Tibial artery (tissue), 4 donors: ENCODE data around the gene KIFBP.
"Not testable (repeated sequence)": the region's sequence is repeated elsewhere in the genome, so short reads cannot be mapped to it uniquely, and the experiment has no call there.

Source experiments
- DNase-seq, 2 donors: peaks; one replicate each; pipeline ENCODE4 v3.0.0-alpha.2; 2019
- H3K27ac ChIP-seq, 2 donors: fragments of 200-600 bp; sonication (generic) in 1 of 2; 1 replicate in 1 of 2; 2 replicates in 1 of 2; pipeline ENCODE4 v1.5.1; 2018 to 2019; ENCODE audit warnings: mild to moderate bottlenecking in 1 of 2
- H3K27me3 ChIP-seq, 2 donors: fragments of 200-600 bp; sonication (generic) in 1 of 2; one replicate each; pipeline versions ENCODE4 v1.5.1 to v1.6.0; 2016 to 2019
- H3K36me3 ChIP-seq, 3 donors: fragments of 200-600 bp; sonication (generic) in 2 of 3; one replicate each; pipeline ENCODE4 v1.5.1; 2016 to 2019; ENCODE audit warnings: mild to moderate bottlenecking in 2 of 3
- H3K4me1 ChIP-seq, 4 donors: fragments of 200-600 bp; sonication (generic) in 2 of 4; 1 replicate in 3 of 4; 2 replicates in 1 of 4; pipeline ENCODE4 v1.5.1; 2016 to 2019
- H3K4me3 ChIP-seq, 2 donors: fragments of 200-600 bp; sonication (generic) in 1 of 2; 1 replicate in 1 of 2; 2 replicates in 1 of 2; pipeline ENCODE4 v1.5.1; 2018 to 2019; ENCODE audit warnings: mild to moderate bottlenecking in 2 of 2
- H3K9me3 ChIP-seq, 3 donors: fragments of 200-600 bp; sonication (generic) in 1 of 3; one replicate each; pipeline ENCODE4 v1.5.1; 2016 to 2019
- intact Hi-C: fragments of 100-400 bp; cut with DNase I; formaldehyde crosslinking; loops from one replicate; pipeline ENCODE4 v1.15.0; 2023; ENCODE audit warnings: low total_unique reads
- TF ChIP-seq, protein P1 (sequence below), 2 experiments: fragments of 200-600 bp in 1 of 2; fragments of 450-650 bp in 1 of 2; IDR thresholded peaks; one replicate each; pipeline ENCODE4 v1.5.1; 2017 to 2019; ENCODE audit warnings: antibody characterized with exemption in 2 of 2, mild to moderate bottlenecking in 1 of 2, moderate library complexity in 1 of 2

KIFBP gene

DNA sequence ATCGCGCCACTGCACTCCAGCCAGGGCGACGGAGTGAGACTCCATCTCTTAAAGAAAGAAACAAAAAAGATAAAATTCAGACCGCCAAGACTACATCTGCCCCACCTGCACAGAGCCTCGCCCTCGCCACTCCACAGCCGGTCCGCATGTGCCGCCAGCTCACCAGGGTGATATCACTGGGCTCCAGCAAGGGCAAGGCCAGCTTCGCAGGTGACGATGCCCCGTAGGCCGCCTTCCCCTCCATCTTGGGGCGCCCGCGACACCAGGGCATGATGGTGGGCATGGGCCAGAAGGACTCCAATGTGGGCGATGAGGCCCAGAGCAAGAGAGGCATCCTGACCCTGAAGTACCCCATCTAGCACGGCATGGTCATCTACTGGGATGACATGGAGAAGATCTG lies 34.0 kb downstream of the KIFBP start:
- intact Hi-C loops = no loop called here
- TF ChIP-seq, protein P1, sequence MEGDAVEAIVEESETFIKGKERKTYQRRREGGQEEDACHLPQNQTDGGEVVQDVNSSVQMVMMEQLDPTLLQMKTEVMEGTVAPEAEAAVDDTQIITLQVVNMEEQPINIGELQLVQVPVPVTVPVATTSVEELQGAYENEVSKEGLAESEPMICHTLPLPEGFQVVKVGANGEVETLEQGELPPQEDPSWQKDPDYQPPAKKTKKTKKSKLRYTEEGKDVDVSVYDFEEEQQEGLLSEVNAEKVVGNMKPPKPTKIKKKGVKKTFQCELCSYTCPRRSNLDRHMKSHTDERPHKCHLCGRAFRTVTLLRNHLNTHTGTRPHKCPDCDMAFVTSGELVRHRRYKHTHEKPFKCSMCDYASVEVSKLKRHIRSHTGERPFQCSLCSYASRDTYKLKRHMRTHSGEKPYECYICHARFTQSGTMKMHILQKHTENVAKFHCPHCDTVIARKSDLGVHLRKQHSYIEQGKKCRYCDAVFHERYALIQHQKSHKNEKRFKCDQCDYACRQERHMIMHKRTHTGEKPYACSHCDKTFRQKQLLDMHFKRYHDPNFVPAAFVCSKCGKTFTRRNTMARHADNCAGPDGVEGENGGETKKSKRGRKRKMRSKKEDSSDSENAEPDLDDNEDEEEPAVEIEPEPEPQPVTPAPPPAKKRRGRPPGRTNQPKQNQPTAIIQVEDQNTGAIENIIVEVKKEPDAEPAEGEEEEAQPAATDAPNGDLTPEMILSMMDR (IDR thresholded peaks at IDR 0.05) = no peak
- no peaks in the 10 kb centered on the region for H3K4me1 ChIP-seq
- no peak for DNase-seq
- H3K9me3 ChIP-seq = no peaks in the 10 kb centered on the region
- peaks cover 9 to 30% (median 15%) of the 10 kb centered on the region in 3 donors for H3K36me3 ChIP-seq
- no peak overlapping the region for H3K27ac ChIP-seq
- no peak overlapping the region for H3K4me3 ChIP-seq
- no peaks in the 10 kb centered on the region for H3K27me3 ChIP-seq

DNA sequence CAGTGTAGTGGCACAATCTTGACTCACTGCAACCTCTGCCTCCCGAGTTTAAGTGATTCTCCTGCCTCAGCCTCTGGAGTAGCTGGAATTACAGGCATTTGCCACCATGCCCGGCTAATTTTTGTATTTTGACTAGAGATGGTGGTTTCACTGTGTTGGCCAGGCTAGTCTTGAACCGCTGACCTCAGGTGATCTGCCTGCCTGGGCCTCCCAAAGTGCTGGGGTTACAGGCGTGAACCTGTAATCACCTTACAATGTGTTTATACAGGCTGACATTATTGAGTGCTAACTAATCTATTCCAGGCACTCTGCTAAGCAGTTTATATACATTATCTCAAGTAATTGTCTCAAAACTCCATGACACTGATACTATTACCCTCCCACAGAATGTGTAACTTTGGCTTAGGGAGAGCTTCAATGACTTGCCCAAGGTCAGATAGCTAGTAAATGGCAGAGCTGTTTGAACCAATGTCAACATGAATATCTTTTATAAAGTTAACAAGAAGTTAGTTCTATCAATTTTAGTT lies 36.8 kb downstream of the KIFBP start:
- intact Hi-C loops = no loop called here
- no peak for DNase-seq

DNA sequence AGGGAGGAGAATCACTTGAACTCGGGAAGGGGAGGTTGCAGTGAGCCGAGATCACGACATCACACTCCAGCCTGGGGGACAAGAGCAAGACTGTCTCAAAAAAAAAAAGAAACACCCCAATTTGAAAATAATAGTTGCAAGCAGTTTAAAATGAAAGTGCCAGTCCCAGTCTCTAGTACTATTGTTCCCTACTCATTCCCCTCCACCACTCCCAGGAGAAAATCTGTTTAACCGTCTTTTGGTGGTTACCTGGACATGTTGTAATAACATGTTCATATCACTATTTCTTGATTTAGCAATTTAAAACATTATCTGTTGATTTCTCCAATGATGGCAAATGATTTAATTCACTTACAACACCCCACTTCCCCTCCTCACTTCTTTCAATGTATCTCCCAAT lies 44.7 kb downstream of the KIFBP start:
- DNase-seq = no peak
- Histone ChIP-seq H3K9me3 (no peaks in the 10 kb centered on the region), H3K27ac (no peak overlapping the region), H3K36me3 (no peaks in the 10 kb centered on the region), H3K4me3 (no peak overlapping the region), H3K27me3 (no peaks in the 10 kb centered on the region), H3K4me1 (peaks cover 0 to 2% (median 0%) of the 10 kb centered on the region in 4 donors)
- TF ChIP-seq, protein P1 (IDR thresholded peaks at IDR 0.05) = no peak
- intact Hi-C loops = no loop called here

More for the DNA sequence above, 36.8 kb downstream of the KIFBP start:
- Histone ChIP-seq H3K4me1 (no peaks in the 10 kb centered on the region), H3K4me3 (no peak overlapping the region), H3K27me3 (no peaks in the 10 kb centered on the region), H3K36me3 (peaks cover 0 to 13% (median 0%) of the 10 kb centered on the region in 3 donors), H3K9me3 (no peaks in the 10 kb centered on the region), H3K27ac (no peak overlapping the region)
- TF ChIP-seq, protein P1 (IDR thresholded peaks at IDR 0.05) = no peak

DNA sequence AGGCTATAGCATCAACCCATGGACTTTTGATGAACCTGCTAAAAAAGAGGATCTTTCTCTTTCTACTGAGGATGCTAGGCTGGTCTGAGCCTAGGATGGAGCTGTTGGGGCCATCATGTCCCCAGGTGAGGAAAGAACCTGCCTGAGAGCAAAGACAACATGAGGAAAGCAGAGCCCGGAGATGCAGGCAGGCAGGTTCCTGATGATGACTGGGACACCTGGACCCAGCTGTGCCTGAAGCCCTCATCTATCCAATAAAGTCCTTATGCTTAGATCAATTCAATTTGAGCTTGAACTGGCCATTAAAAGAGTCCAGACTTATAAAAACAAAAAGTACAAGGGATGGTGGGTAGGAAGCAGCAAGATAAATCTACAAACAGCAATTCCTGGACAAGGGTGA lies 48.9 kb downstream of the KIFBP start:
- intact Hi-C loops = no loop called here
- TF ChIP-seq, protein P1 (IDR thresholded peaks at IDR 0.05) = no peak
- no peaks in the 10 kb centered on the region for H3K9me3 ChIP-seq

DNA sequence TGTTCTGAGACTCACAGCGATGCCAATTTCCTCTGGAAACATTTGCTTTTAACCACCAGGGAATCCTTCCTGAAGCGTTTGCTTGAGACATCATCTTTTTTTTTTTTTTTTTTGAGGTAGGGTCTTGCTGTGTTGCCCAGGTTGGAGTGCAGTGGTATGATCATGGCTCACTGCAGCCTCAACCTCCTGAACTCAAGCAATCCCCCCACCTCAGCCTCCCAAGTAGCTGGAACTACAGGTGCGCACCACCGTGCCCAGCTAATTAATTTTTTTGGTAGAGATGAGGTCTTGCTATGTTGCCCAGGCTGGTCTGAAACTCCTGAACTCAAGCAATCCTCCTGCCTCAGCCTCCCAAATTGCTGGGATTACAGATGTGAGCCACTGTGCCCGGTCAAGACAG lies 52.3 kb downstream of the KIFBP start:
- H3K27me3 ChIP-seq, H3K4me3 ChIP-seq, DNase-seq, intact Hi-C loops, H3K27ac ChIP-seq, H3K9me3 ChIP-seq, H3K36me3 ChIP-seq: not testable (repeated sequence)
- peaks cover 0 to 14% (median 0%) of the 10 kb centered on the region in 4 donors for H3K4me1 ChIP-seq

More for the DNA sequence above, 48.9 kb downstream of the KIFBP start:
- H3K4me1 ChIP-seq = peaks cover 0 to 14% (median 0%) of the 10 kb centered on the region in 4 donors
- no peak for DNase-seq
- H3K4me3 ChIP-seq = no peak overlapping the region
- no peak overlapping the region for H3K27ac ChIP-seq
- H3K27me3 ChIP-seq = no peaks in the 10 kb centered on the region
- no peaks in the 10 kb centered on the region for H3K36me3 ChIP-seq

DNA sequence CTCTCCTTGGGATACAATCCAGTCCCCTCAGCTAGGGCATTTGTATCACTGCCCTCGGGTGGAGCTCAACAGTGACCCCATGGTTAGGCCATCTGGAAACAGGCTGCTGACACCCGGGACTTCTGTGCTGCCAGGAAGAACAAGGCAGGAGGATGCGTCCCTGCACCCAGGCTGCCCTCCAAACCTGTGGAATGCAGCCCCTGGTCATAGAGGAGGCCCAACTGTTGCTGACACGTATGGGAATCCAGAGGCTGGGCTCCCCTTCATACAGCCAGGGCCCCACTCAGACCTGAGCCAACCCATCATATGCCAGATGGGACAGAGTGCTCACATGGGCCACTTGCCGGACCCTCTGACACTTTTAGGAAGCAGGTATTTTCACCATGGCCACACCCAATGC lies 53.8 kb downstream of the KIFBP start:
- intact Hi-C loops = no loop called here
- no peak overlapping the region for H3K27ac ChIP-seq
- TF ChIP-seq, protein P1 (IDR thresholded peaks at IDR 0.05) = no peak

More for the DNA sequence above, 53.8 kb downstream of the KIFBP start:
- Histone ChIP-seq H3K36me3 (no peaks in the 10 kb centered on the region), H3K4me3 (no peak overlapping the region), H3K4me1 (peaks cover 0 to 14% (median 0%) of the 10 kb centered on the region in 4 donors), H3K27me3 (no peaks in the 10 kb centered on the region), H3K9me3 (no peaks in the 10 kb centered on the region)
- no peak for DNase-seq
